SW 1271 (cell line): ENCODE measurements around the gene CCDC152.
"Not testable (repeated sequence)": the region's sequence is repeated elsewhere in the genome, so short reads cannot be mapped to it uniquely, and the experiment has no call there.

Experiments used
- DNase-seq, 2 experiments: peaks; one replicate each; lab custom pipeline; 2025; lab: John Stamatoyannopoulos, UW

CCDC152 gene

GRCh38 chr5:42812620-42813019 is 56.0 kb downstream of the CCDC152 start:
- no peak for DNase-seq

GRCh38 chr5:42813533-42813932 is 56.9 kb downstream of the CCDC152 start:
- DNase-seq: no peak

GRCh38 chr5:42816546-42816945 is 59.9 kb downstream of the CCDC152 start:
- DNase-seq: not testable (repeated sequence)

GRCh38 chr5:42819745-42820144 is 63.1 kb downstream of the CCDC152 start:
- DNase-seq: no peak

GRCh38 chr5:42822548-42822947 is 65.9 kb downstream of the CCDC152 start:
- no peak for DNase-seq

GRCh38 chr5:42824347-42824976 is 67.8 kb downstream of the CCDC152 start:
- no peak for DNase-seq

- DNase-seq: no peak
Observed at GRCh38 chr5:42825422-42826148, 69.0 kb downstream of the CCDC152 start.

GRCh38 chr5:42826757-42827515 is 70.3 kb downstream of the CCDC152 start:
- no peak for DNase-seq

GRCh38 chr5:42828671-42829070 is 72.1 kb downstream of the CCDC152 start:
- DNase-seq: no peak

- no peak for DNase-seq
Observed at GRCh38 chr5:42830924-42831323, 74.3 kb downstream of the CCDC152 start.

GRCh38 chr5:42832060-42832459 is 75.4 kb downstream of the CCDC152 start:
- no peak for DNase-seq

- no peak for DNase-seq
Observed at GRCh38 chr5:42836070-42836769, 79.6 kb downstream of the CCDC152 start.

GRCh38 chr5:42837601-42838000 is 81.0 kb downstream of the CCDC152 start:
- no peak for DNase-seq

GRCh38 chr5:42839196-42839595 is 82.6 kb downstream of the CCDC152 start:
- no peak for DNase-seq

GRCh38 chr5:42840269-42840668 is 83.7 kb downstream of the CCDC152 start:
- DNase-seq: no peak

- DNase-seq: no peak
Observed at GRCh38 chr5:42840842-42841567, 84.4 kb downstream of the CCDC152 start.

GRCh38 chr5:42842921-42843641 is 86.5 kb downstream of the CCDC152 start:
- no peak for DNase-seq

- DNase-seq: no peak
Observed at GRCh38 chr5:42843675-42844292, 87.2 kb downstream of the CCDC152 start.

GRCh38 chr5:42844408-42844807 is 87.8 kb downstream of the CCDC152 start:
- not testable (repeated sequence) for DNase-seq

GRCh38 chr5:42848545-42848944 is 91.9 kb downstream of the CCDC152 start:
- DNase-seq: no peak

- DNase-seq: no peak
Observed at GRCh38 chr5:42851481-42851880, 94.9 kb downstream of the CCDC152 start.
